OCI-LY7 (cell line): ENCODE results near the gene ZC3H7B. TPM values are rescaled to one million over a fixed set of nuclear protein-coding genes. Genes with fewer than 3 reads are reported as not detected.

Experiments used
- BruUV-seq: library from RNA; stranded (reverse); fragments of 400-500 nt; replicated peaks from 2 replicates; lab custom pipeline; 2021; lab: Mats Ljungman, UMichigan
- CTCF ChIA-PET: fragments of 300-600 bp; sonication (Branson Sonifier 250); formaldehyde crosslinking; loops from one replicate; lab custom pipeline; 2022; ENCODE audit warnings: antibody characterized with exemption; ENCODE audit not compliant: unreplicated experiment; lab: Charles Lee
- POLR2A ChIA-PET: fragments of 300-600 bp; sonication (Branson Sonifier 250); formaldehyde crosslinking; loops from one replicate; lab custom pipeline; 2022; ENCODE audit warnings: antibody characterized with exemption; lab: Charles Lee
- DNase-seq: peaks from one replicate; pipeline ENCODE4 v3.0.0-alpha.2; 2015; ENCODE audit warnings: low spot score
- H2AFZ ChIP-seq: fragments of 200-600 bp; sonication (generic), shearing (Covaris generic); 2 replicates; pipeline ENCODE4 v1.6.1; 2014; ENCODE audit warnings: mild to moderate bottlenecking, antibody characterized with exemption, low read length, moderate library complexity
- H3K27ac ChIP-seq: fragments of 200-600 bp; sonication (generic); 2 replicates; pipeline ENCODE4 v1.5.1; 2014; ENCODE audit warnings: mixed run types, low read depth, mild to moderate bottlenecking, moderate library complexity, low read length, inconsistent platforms; ENCODE audit not compliant: poor library complexity, severe bottlenecking
- H3K36me3 ChIP-seq: fragments of 200-600 bp; sonication (generic); 2 replicates; pipeline ENCODE4 v1.6.1; 2014; ENCODE audit warnings: mild to moderate bottlenecking, antibody characterized with exemption, low read length, moderate library complexity, mixed read lengths; ENCODE audit not compliant: insufficient read depth
- H3K4me1 ChIP-seq: fragments of 200-600 bp; sonication (generic); 2 replicates; pipeline ENCODE4 v1.5.1; 2014; ENCODE audit warnings: mild to moderate bottlenecking, low read length; ENCODE audit not compliant: insufficient read depth, poor library complexity, severe bottlenecking
- H3K4me2 ChIP-seq: fragments of 200-600 bp; sonication (generic); 2 replicates; pipeline ENCODE4 v1.6.1; 2014; ENCODE audit warnings: mild to moderate bottlenecking, low read length
- H3K4me3 ChIP-seq: fragments of 200-600 bp; sonication (generic); 2 replicates; pipeline ENCODE4 v1.5.1; 2014; ENCODE audit warnings: mild to moderate bottlenecking, low read depth, low read length; ENCODE audit not compliant: poor library complexity, severe bottlenecking
- H3K79me2 ChIP-seq: fragments of 200-600 bp; sonication (generic); 2 replicates; pipeline ENCODE4 v1.6.1; 2016; ENCODE audit warnings: low read depth, mild to moderate bottlenecking, low read length, moderate library complexity, mixed read lengths; ENCODE audit not compliant: insufficient read depth
- H3K9me2 ChIP-seq: fragments of 200-600 bp; sonication (generic); 2 replicates; pipeline ENCODE4 v1.6.1; 2016; ENCODE audit warnings: mild to moderate bottlenecking, low read length, mixed read lengths; ENCODE audit not compliant: insufficient read depth
- H3K9me3 ChIP-seq: fragments of 200-600 bp; sonication (generic); 2 replicates; pipeline ENCODE4 v1.6.1; 2014; ENCODE audit warnings: mild to moderate bottlenecking, mixed run types, low read length, mixed read lengths
- H4K20me1 ChIP-seq: fragments of 200-600 bp; sonication (generic); 2 replicates; pipeline ENCODE4 v1.6.1; 2014; ENCODE audit warnings: mild to moderate bottlenecking, antibody characterized with exemption, low read length, moderate library complexity, mixed read lengths; ENCODE audit not compliant: insufficient read depth
- EZH2phosphoT487 ChIP-seq: fragments of 200-600 bp; sonication (generic); IDR thresholded peaks from 2 replicates; pipeline ENCODE4 v1.6.1; 2018; ENCODE audit warnings: low read depth, borderline replicate concordance, mild to moderate bottlenecking, mixed run types, antibody characterized with exemption, low read length, moderate library complexity, mixed read lengths
- intact Hi-C: fragments of 100-400 bp; cut with micrococcal nuclease; formaldehyde crosslinking; loops from one replicate; pipeline ENCODE4 v1.10.0; 2022; ENCODE audit not compliant: unreplicated experiment
- total RNA-seq, 2 experiments: library from RNA; depleted of rRNA in 1 of 2; stranded (reverse); fragments of >200 nt in 1 of 2; shearing (Covaris generic) in 1 of 2; gene quantifications; 2 replicates each; pipeline ENCODE4 v1.2.3, GENCODE V29; 2014 to 2022
- TF ChIP-seq, protein P1 (sequence below): fragments of 200-600 bp; sonication (generic); conservative IDR thresholded peaks from 2 replicates; pipeline ENCODE4 v1.5.1; 2014; ENCODE audit warnings: mild to moderate bottlenecking, antibody characterized with exemption, low read length, moderate library complexity, mixed read lengths

Gene ZC3H7B
- total RNA-seq, 2 experiments from 2014 or later, result 46.7 to 56.3 TPM

- peaks cover 79% of the 10 kb centered on the region for H3K36me3 ChIP-seq
- no peaks in the 10 kb centered on the region for H3K9me3 ChIP-seq
Measured at GRCh38 chr22:41327124-41327523, 25.8 kb downstream of the ZC3H7B start.

DNA sequence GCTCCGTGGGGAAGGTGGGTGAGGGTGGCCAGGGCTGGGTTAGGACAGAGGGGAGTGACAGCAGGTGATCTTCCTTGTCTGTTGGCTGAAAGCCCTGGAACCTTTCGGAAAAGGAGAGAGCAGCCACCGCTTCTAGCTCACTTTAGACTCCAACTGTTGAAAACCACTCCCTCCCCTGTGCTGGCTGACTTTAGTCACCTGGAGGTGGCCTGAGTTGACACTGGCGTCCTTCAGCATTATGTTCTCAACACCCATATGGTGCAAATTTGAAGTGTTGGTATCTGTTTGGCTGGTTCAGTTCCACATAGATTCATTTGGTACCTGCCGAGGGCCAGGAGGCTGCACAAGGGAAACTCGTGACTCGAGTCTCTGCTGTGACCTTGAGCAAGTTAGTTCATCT is 28.8 kb downstream of the ZC3H7B start:
- Histone ChIP-seq H3K4me1 (no peaks in the 10 kb centered on the region), H3K4me2 (no peak overlapping the region), H3K36me3 (peaks cover 84% of the 10 kb centered on the region), H3K9me2 (no peaks in the 10 kb centered on the region), H4K20me1 (no peaks in the 10 kb centered on the region), H3K4me3 (no peak overlapping the region), H3K27ac (no peak overlapping the region), H3K9me3 (no peaks in the 10 kb centered on the region), H3K79me2 (no peaks in the 10 kb centered on the region), H2AFZ (no peak overlapping the region)
- no peak for DNase-seq
- ChIA-PET CTCF (no interaction called here), POLR2A (no interaction called here)
- TF ChIP-seq EZH2phosphoT487, result no peak
- TF ChIP-seq, protein P1, sequence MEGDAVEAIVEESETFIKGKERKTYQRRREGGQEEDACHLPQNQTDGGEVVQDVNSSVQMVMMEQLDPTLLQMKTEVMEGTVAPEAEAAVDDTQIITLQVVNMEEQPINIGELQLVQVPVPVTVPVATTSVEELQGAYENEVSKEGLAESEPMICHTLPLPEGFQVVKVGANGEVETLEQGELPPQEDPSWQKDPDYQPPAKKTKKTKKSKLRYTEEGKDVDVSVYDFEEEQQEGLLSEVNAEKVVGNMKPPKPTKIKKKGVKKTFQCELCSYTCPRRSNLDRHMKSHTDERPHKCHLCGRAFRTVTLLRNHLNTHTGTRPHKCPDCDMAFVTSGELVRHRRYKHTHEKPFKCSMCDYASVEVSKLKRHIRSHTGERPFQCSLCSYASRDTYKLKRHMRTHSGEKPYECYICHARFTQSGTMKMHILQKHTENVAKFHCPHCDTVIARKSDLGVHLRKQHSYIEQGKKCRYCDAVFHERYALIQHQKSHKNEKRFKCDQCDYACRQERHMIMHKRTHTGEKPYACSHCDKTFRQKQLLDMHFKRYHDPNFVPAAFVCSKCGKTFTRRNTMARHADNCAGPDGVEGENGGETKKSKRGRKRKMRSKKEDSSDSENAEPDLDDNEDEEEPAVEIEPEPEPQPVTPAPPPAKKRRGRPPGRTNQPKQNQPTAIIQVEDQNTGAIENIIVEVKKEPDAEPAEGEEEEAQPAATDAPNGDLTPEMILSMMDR, result no peak
- no TSS peak for BruUV-seq
- intact Hi-C loops, result no loop called here

More at GRCh38 chr22:41327124-41327523, 25.8 kb downstream of the ZC3H7B start:
- no peak overlapping the region for H3K4me3 ChIP-seq
- H3K79me2 ChIP-seq, result no peaks in the 10 kb centered on the region
- ChIA-PET POLR2A (no interaction called here), CTCF (no interaction called here)
- TF ChIP-seq EZH2phosphoT487, result no peak
- TF ChIP-seq, protein P1, result no peak
- no peaks in the 10 kb centered on the region for H3K4me1 ChIP-seq
- H4K20me1 ChIP-seq, result no peaks in the 10 kb centered on the region
- no peak for DNase-seq
- H3K9me2 ChIP-seq, result no peaks in the 10 kb centered on the region
- no peak overlapping the region for H3K27ac ChIP-seq
- no TSS peak for BruUV-seq
- H3K4me2 ChIP-seq, result no peak overlapping the region
- no peak overlapping the region for H2AFZ ChIP-seq
- intact Hi-C loops, result no loop called here

DNA sequence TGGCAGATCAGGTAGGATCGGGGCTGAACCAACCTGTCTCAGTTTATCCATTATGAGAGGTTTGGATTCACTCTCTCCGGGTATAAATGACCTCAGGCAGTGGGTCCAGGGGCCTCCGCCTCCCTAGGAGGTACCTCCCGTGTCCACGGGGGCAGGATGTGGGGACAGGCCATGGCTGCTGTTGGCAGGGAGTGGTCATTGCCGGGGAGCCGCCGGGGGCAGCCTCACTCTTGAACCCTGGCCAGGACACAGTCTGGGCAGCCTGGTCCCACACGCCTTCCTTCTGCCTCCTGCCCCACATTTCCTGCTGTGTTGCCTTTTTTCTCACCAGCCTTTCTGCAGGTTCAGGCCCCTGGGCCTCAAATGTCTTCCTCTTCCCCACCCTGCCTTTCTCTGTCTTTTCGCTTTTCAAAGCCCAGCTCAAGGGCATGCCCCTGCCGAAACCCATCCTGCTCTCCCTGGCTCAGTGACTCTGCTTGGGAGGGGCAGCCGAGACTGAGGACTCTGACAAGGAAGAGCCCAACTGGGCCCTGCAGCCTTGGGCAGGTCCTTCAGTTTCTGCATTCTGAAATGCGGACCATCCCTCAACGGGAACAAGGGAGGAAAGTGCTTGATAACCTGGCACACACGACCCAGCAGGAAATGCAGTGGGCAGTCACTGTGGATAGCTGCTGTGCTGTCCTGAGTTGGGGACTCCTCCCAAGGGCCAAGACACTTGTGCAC is 31.1 kb downstream of the ZC3H7B start:
- Histone ChIP-seq H3K4me1 (no peaks in the 10 kb centered on the region), H3K27ac (no peak overlapping the region), H2AFZ (no peak overlapping the region), H3K9me3 (no peaks in the 10 kb centered on the region), H3K4me2 (no peak overlapping the region), H4K20me1 (no peaks in the 10 kb centered on the region), H3K79me2 (no peaks in the 10 kb centered on the region), H3K36me3 (peaks cover 72% of the 10 kb centered on the region), H3K4me3 (no peak overlapping the region), H3K9me2 (no peaks in the 10 kb centered on the region)
- TF ChIP-seq, protein P1, result no peak
- TF ChIP-seq EZH2phosphoT487, result no peak
- no peak for DNase-seq
- intact Hi-C loops, result no loop called here
- ChIA-PET POLR2A (no interaction called here), CTCF (no interaction called here)
- no TSS peak for BruUV-seq
